Neural progenitor cell (in vitro differentiated cells): ENCODE data around the gene IL31RA. TPM values are rescaled to one million over a fixed set of nuclear protein-coding genes. Genes with fewer than 3 reads are reported as not detected.

Experiments
- DNase-seq: peaks from one replicate; pipeline ENCODE4 v3.0.0-alpha.2; 2016; ENCODE audit warnings: low spot score
- H2AFZ ChIP-seq: fragments of 200-600 bp; sonication (generic); replicated peaks from 2 replicates; pipeline ENCODE4 v1.6.1; 2016; ENCODE audit warnings: antibody characterized with exemption
- H3F3A ChIP-seq: fragments of 200-600 bp; sonication (generic); 2 replicates; pipeline ENCODE4 v1.6.1; 2016; ENCODE audit warnings: antibody characterized with exemption, low read depth
- H3K27ac ChIP-seq: fragments of 200-600 bp; sonication (generic); 2 replicates; pipeline ENCODE4 v1.5.1; 2016; ENCODE audit warnings: mild to moderate bottlenecking
- H3K27me3 ChIP-seq: fragments of 200-600 bp; sonication (generic); 2 replicates; pipeline ENCODE4 v1.6.1; 2016; ENCODE audit warnings: mild to moderate bottlenecking, moderate library complexity
- H3K36me3 ChIP-seq: fragments of 200-600 bp; sonication (generic); 2 replicates; pipeline ENCODE4 v1.5.1; 2016
- H3K4me1 ChIP-seq: fragments of 200-600 bp; sonication (generic); 2 replicates; pipeline ENCODE4 v1.6.1; 2016; ENCODE audit warnings: mixed run types
- H3K4me2 ChIP-seq: fragments of 200-600 bp; sonication (generic); 2 replicates; pipeline ENCODE4 v1.6.1; 2016
- H3K4me3 ChIP-seq: fragments of 200-600 bp; sonication (generic); 2 replicates; pipeline ENCODE4 v1.5.1; 2016
- H3K79me2 ChIP-seq: fragments of 200-600 bp; sonication (generic); 2 replicates; pipeline ENCODE4 v1.6.1; 2016; ENCODE audit warnings: low read depth
- H3K9ac ChIP-seq: fragments of 200-600 bp; sonication (generic); 2 replicates; pipeline ENCODE4 v1.6.1; 2016
- H3K9me3 ChIP-seq: fragments of 200-600 bp; sonication (generic); 2 replicates; pipeline ENCODE4 v1.5.1; 2016; ENCODE audit warnings: low read depth
- H4K20me1 ChIP-seq: fragments of 200-600 bp; sonication (generic); 2 replicates; pipeline ENCODE4 v1.6.1; 2016; ENCODE audit warnings: low read depth
- H3K27ac Mint-ChIP-seq: 3 replicates; pipeline ENCODE4 v1.8.0; 2021; ENCODE audit warnings: mixed read lengths
- H3K27me3 Mint-ChIP-seq: 2 replicates; pipeline ENCODE4 v1.8.0; 2022; ENCODE audit warnings: low read depth, mild to moderate bottlenecking, inconsistent platforms, moderate library complexity, mixed read lengths; ENCODE audit not compliant: insufficient read depth
- H3K36me3 Mint-ChIP-seq: 3 replicates; pipeline ENCODE4 v1.8.0; 2021; ENCODE audit warnings: mixed read lengths
- H3K4me1 Mint-ChIP-seq: 3 replicates; pipeline ENCODE4 v1.8.0; 2021; ENCODE audit warnings: mixed read lengths
- H3K4me3 Mint-ChIP-seq: 3 replicates; pipeline ENCODE4 v1.8.0; 2021; ENCODE audit warnings: mild to moderate bottlenecking, moderate library complexity, mixed read lengths
- H3K9me3 Mint-ChIP-seq: 3 replicates; pipeline ENCODE4 v1.8.0; 2020; ENCODE audit warnings: mixed read lengths
- EZH2 ChIP-seq: fragments of 200-600 bp; sonication (generic); IDR thresholded peaks from 2 replicates; pipeline ENCODE4 v1.6.1; 2017; ENCODE audit warnings: antibody characterized with exemption, mild to moderate bottlenecking, moderate library complexity
- small RNA-seq: library from RNA; depleted of rRNA; stranded (forward); fragments of <200 nt; gene quantifications from one replicate; pipeline ENCODE3, GENCODE V24; 2015
- total RNA-seq: library from RNA; depleted of rRNA; stranded (reverse); fragments of >200 nt; gene quantifications from 2 replicates; pipeline ENCODE4 v1.2.3, GENCODE V29; 2015; ENCODE audit warnings: low replicate concordance
- TF ChIP-seq, protein P1 (sequence below): fragments of 200-600 bp; sonication (generic); IDR thresholded peaks from 2 replicates; pipeline ENCODE4 v1.5.1; 2017; ENCODE audit warnings: antibody characterized with exemption, mild to moderate bottlenecking

Gene IL31RA
- total RNA-seq, 1 donor from 2014 or later, result not detected

DNA sequence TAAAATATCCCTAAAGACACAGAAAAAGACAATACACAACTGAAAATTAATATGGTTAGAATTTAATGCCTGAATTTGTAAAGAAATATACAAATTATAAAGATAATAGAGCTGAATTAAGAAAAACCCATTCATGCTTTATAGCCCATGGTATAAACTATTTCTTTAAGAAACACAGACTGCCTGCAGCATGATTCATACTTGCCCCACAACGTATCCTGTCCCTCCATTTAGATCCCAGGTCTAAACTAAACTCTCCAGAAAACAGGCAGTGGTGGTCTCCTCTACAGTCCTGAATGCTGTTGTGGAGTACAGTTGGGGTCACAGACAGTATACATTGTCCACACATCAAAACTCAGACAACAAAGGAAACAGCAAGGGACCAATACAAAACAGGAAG is 118.8 kb downstream of the IL31RA start:
- H3K27ac Mint-ChIP-seq, result no peak overlapping the region
- H3K4me1 ChIP-seq, result no peaks in the 10 kb centered on the region
- H4K20me1 ChIP-seq, result no peaks in the 10 kb centered on the region
- H3K4me2 ChIP-seq, result no peak overlapping the region
- H3K27ac ChIP-seq, result no peak overlapping the region
- H3K36me3 ChIP-seq, result no peaks in the 10 kb centered on the region
- no peak overlapping the region for H2AFZ ChIP-seq
- H3K36me3 Mint-ChIP-seq, result peaks cover 5% of the 10 kb centered on the region
- no peak for TF ChIP-seq EZH2
- TF ChIP-seq, protein P1, sequence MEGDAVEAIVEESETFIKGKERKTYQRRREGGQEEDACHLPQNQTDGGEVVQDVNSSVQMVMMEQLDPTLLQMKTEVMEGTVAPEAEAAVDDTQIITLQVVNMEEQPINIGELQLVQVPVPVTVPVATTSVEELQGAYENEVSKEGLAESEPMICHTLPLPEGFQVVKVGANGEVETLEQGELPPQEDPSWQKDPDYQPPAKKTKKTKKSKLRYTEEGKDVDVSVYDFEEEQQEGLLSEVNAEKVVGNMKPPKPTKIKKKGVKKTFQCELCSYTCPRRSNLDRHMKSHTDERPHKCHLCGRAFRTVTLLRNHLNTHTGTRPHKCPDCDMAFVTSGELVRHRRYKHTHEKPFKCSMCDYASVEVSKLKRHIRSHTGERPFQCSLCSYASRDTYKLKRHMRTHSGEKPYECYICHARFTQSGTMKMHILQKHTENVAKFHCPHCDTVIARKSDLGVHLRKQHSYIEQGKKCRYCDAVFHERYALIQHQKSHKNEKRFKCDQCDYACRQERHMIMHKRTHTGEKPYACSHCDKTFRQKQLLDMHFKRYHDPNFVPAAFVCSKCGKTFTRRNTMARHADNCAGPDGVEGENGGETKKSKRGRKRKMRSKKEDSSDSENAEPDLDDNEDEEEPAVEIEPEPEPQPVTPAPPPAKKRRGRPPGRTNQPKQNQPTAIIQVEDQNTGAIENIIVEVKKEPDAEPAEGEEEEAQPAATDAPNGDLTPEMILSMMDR, result no peak
- no peaks in the 10 kb centered on the region for H3K27me3 ChIP-seq
- no peaks in the 10 kb centered on the region for H3K27me3 Mint-ChIP-seq
- no peaks in the 10 kb centered on the region for H3K9me3 ChIP-seq
- H3K4me1 Mint-ChIP-seq, result no peaks in the 10 kb centered on the region
- no peak overlapping the region for H3K9ac ChIP-seq
- H3F3A ChIP-seq, result no peaks in the 10 kb centered on the region
- no peak overlapping the region for H3K4me3 Mint-ChIP-seq
- no peak for DNase-seq
- H3K4me3 ChIP-seq, result no peak overlapping the region
- H3K79me2 ChIP-seq, result no peaks in the 10 kb centered on the region
- no peaks in the 10 kb centered on the region for H3K9me3 Mint-ChIP-seq

Small RNA genes lying within 50 kb of the gene (small RNA-seq; reads per million reads assigned to genes)
- not detected for gene AC016596.1

Other genes starting within 250 kb of the IL31RA start
- gene SLC38A9, start 139.0 kb upstream of the IL31RA start, total RNA-seq, result 41.6 and 57.7 TPM in 2 replicates
- 0.09 TPM in 1 of 2 replicates, not detected in the other for gene DDX4, start 113.3 kb upstream of the IL31RA start, total RNA-seq
- 27.6 and 54.6 TPM in 2 replicates for gene IL6ST, start 143.6 kb downstream of the IL31RA start, total RNA-seq